ENCODE results near the gene COL27A1.
A peak's percentile ranks its signal among the peaks of the same experiment; 100 is the strongest.

COL27A1 gene

GRCh38 chr9:114206221-114206789 is 51.0 kb downstream of the COL27A1 start:
- DNase-seq (ENCODE audit: low read depth): no peak

- DNase-seq (ENCODE audit: low read depth): peak; percentile 55
These were observed 51.9 kb downstream of the COL27A1 start for GRCh38 chr9:114207034-114207810.

GRCh38 chr9:114207845-114208244 is 52.5 kb downstream of the COL27A1 start:
- no peak for DNase-seq (ENCODE audit: low read depth)

- DNase-seq (ENCODE audit: low read depth): no peak
These were observed 53.8 kb downstream of the COL27A1 start for GRCh38 chr9:114209151-114209550.

- DNase-seq (ENCODE audit: low read depth): no peak
These were observed 54.8 kb downstream of the COL27A1 start for GRCh38 chr9:114210136-114210535.

- DNase-seq (ENCODE audit: low read depth): no peak
These were observed 55.4 kb downstream of the COL27A1 start for GRCh38 chr9:114210691-114211276.

GRCh38 chr9:114212826-114213225 is 57.5 kb downstream of the COL27A1 start:
- no peak for DNase-seq (ENCODE audit: low read depth)

- DNase-seq (ENCODE audit: low read depth): no peak
These were observed 58.2 kb downstream of the COL27A1 start for GRCh38 chr9:114213566-114213965.

- DNase-seq (ENCODE audit: low read depth): no peak
These were observed 58.8 kb downstream of the COL27A1 start for GRCh38 chr9:114214181-114214580.

GRCh38 chr9:114214686-114215414 is 59.5 kb downstream of the COL27A1 start:
- DNase-seq (ENCODE audit: low read depth): no peak

GRCh38 chr9:114216081-114216480 is 60.7 kb downstream of the COL27A1 start:
- DNase-seq (ENCODE audit: low read depth): no peak

GRCh38 chr9:114216976-114217375 is 61.6 kb downstream of the COL27A1 start:
- peak; percentile 76 for DNase-seq (ENCODE audit: low read depth)

- peak; percentile 56 for DNase-seq (ENCODE audit: low read depth)
These were observed 63.2 kb downstream of the COL27A1 start for GRCh38 chr9:114218264-114219120.

GRCh38 chr9:114220061-114220541 is 64.8 kb downstream of the COL27A1 start:
- peak; percentile 28 for DNase-seq (ENCODE audit: low read depth)

- peak; percentile 81 for DNase-seq (ENCODE audit: low read depth)
These were observed 66.5 kb downstream of the COL27A1 start for GRCh38 chr9:114221706-114222465.

GRCh38 chr9:114223564-114224246 is 68.4 kb downstream of the COL27A1 start:
- peak; percentile 90 for DNase-seq (ENCODE audit: low read depth)

- peak; percentile 90 for DNase-seq (ENCODE audit: low read depth)
These were observed 68.9 kb downstream of the COL27A1 start for GRCh38 chr9:114224247-114224610.

- DNase-seq (ENCODE audit: low read depth): peak; percentile 88
These were observed 70.3 kb downstream of the COL27A1 start for GRCh38 chr9:114225561-114226212.

- no peak for DNase-seq (ENCODE audit: low read depth)
These were observed 71.1 kb downstream of the COL27A1 start for GRCh38 chr9:114226246-114227055.
